Spleen (tissue), 11 donors: Measurements from ENCODE around the gene RAB23. TPM values are rescaled to one million over a fixed set of nuclear protein-coding genes. Genes with fewer than 3 reads are reported as not detected.

Experiments used
- DNase-seq: peaks from one replicate; pipeline ENCODE4 v3.0.0-alpha.2; 2020
- H3K27ac ChIP-seq, 8 donors: fragments of 200-600 bp; sonication (generic) in 7 of 8; 1 replicate in 4 of 8; 2 replicates in 4 of 8; pipeline versions ENCODE4 v1.5.0 to v1.8.0; 2016 to 2021; ENCODE audit warnings: inconsistent platforms in 4 of 8, mild to moderate bottlenecking in 4 of 8, moderate library complexity in 1 of 8
- H3K27me3 ChIP-seq, 7 donors: fragments of 200-600 bp; sonication (generic) in 6 of 7; replicated peaks in 1 of 7; 1 replicate in 4 of 7; 2 replicates in 3 of 7; pipeline versions ENCODE4 v1.5.0 to v1.8.0; 2016 to 2021; ENCODE audit warnings: inconsistent platforms in 3 of 7, mild to moderate bottlenecking in 1 of 7
- H3K36me3 ChIP-seq, 6 donors: fragments of 200-600 bp; sonication (generic) in 5 of 6; 1 replicate in 4 of 6; 2 replicates in 2 of 6; pipeline versions ENCODE4 v1.5.0 to v1.8.0; 2016 to 2021; ENCODE audit warnings: inconsistent platforms in 2 of 6
- H3K4me1 ChIP-seq, 6 donors: fragments of 200-600 bp; sonication (generic) in 5 of 6; 1 replicate in 3 of 6; 2 replicates in 3 of 6; pipeline versions ENCODE4 v1.5.0 to v1.8.0; 2016 to 2021; ENCODE audit warnings: inconsistent platforms in 3 of 6
- H3K4me3 ChIP-seq, 8 donors: fragments of 200-600 bp; sonication (generic) in 7 of 8; 1 replicate in 4 of 8; 2 replicates in 4 of 8; pipeline versions ENCODE4 v1.5.0 to v1.8.0; 2016 to 2021; ENCODE audit warnings: inconsistent platforms in 4 of 8, mild to moderate bottlenecking in 4 of 8, moderate library complexity in 2 of 8
- H3K9me3 ChIP-seq, 8 donors: fragments of 200-600 bp; sonication (generic) in 7 of 8; 1 replicate in 4 of 8; 2 replicates in 4 of 8; pipeline versions ENCODE4 v1.5.0 to v1.8.0; 2016 to 2021; ENCODE audit warnings: inconsistent platforms in 4 of 8
- POLR2A ChIP-seq, 3 donors: fragments of 450-650 bp; IDR thresholded peaks; one replicate each; pipeline ENCODE4 v1.5.1; 2017; ENCODE audit warnings: antibody characterized with exemption in 3 of 3, mild to moderate bottlenecking in 1 of 3
- POLR2AphosphoS5 ChIP-seq, 3 donors: sonication (generic); formaldehyde crosslinking; IDR thresholded peaks; one replicate each; pipeline ENCODE4 v1.5.1; 2017; ENCODE audit warnings: antibody characterized with exemption in 3 of 3
- WGBS, 5 donors: extraction: QIAGEN DNeasy Blood & Tissue Kit in 3 of 5; methylation state at CpG; one replicate each; pipeline versions ENCODE4 v1.1.5 to v1.1.7; 2013 to 2018; 5-methylcytosine and 5-hydroxymethylcytosine counted together
- intact Hi-C: fragments of 100-400 bp; cut with DNase I; formaldehyde crosslinking; loops from one replicate; pipeline ENCODE4 v1.15.0; 2023; ENCODE audit warnings: low total_unique reads
- polyA plus RNA-seq, 3 donors: library from polyadenylated mRNA; stranded (reverse); fragments of 200-250 nt; gene quantifications; one replicate each; pipeline ENCODE4 v1.2.1, GENCODE V29; 2013
- total RNA-seq, 7 donors: library from RNA; depleted of rRNA in 3 of 7; stranded (reverse); fragments of >200 nt in 3 of 7; fragmentation: NEBNext Ultra II Directional in 4 of 7; extraction: Animal tissue kit (Norgen Biotek cat#: 25700) in 4 of 7; gene quantifications; one replicate each; pipeline versions ENCODE4 v1.1.0 to v1.2.1, GENCODE V29; 2016 to 2021
- TF ChIP-seq, protein P1 (sequence below), 11 experiments: fragments of 200-600 bp in 7 of 11; fragments of 450-650 bp in 4 of 11; sonication (generic) in 4 of 11; IDR thresholded peaks in 8 of 11; conservative IDR thresholded peaks in 3 of 11; 1 replicate in 7 of 11; 2 replicates in 4 of 11; pipeline versions ENCODE4 v1.4.0 to v1.8.0; 2016 to 2021; ENCODE audit warnings: antibody characterized with exemption in 11 of 11, inconsistent platforms in 4 of 11, mild to moderate bottlenecking in 1 of 11
- donor health status: healthy with polysubstance abuse.
- donor health status: DM: no; HTN: no; CAD: no; lungs with moderate emphysema.
- donor health status: DM: no; HTN: no; CAD: no.
- donor health status: Bipolar disorder and iron deficiency.
- donor health status: healthy.
- donor health status: DM: no; HTN: no; CAD: no.
- donor health status: DM: yes; HTN: yes; CAD: no.

RAB23 gene
- total and polyA plus RNA-seq, 10 donors = 0.89 to 3.9 (median 2.1) TPM

DNA sequence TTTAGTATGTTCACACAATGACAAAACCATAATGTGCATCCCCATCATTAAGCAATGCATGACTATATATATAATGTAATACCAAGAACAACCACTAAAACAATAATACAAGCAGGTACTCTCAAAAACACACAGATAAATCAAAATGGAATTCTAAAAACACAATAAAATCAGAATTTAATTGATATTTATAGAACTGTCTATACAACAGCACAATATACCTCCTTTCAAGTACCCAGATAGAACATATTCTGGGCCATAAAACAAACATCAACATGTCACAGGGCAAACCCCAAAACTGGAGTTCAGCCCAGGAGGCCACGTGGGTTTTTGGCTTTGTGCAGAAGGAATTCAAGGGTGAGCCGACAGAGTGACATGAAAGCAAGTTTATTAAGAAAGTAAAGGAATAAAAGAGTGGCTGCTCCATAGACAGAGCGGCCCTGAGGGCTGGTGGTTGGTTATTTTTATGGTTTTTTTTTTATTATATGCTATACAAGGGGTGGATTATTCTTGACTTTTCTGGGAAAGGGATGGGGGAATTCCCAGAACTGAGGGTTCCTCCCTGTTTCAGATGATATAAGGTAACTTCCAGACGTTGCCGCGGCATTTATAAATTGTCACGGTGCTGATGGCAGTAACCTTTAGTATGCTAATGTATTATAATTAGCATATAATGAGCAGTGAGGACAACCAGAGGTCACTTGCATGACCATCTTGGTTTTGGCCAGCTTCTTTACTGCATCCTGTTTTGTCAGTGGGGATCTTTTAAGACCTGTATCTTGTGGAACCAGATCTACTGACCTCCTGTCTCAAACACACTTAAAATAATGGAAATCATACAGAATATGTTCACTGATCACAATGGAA lies 5.6 kb downstream of the RAB23 start:
- Histone ChIP-seq H3K36me3 (no peaks in the 10 kb centered on the region), H3K4me1 (peaks cover 0 to 12% (median 5%) of the 10 kb centered on the region in 6 donors), H3K9me3 (no peaks in the 10 kb centered on the region), H3K4me3 (no peak overlapping the region), H3K27me3 (peaks cover 0 to 6% (median 0%) of the 10 kb centered on the region in 7 donors), H3K27ac (no peak overlapping the region)
- intact Hi-C loops = no loop called here
- 81 to 90% (median 89%) methylated on average over 7 of the region's 7 CpGs for WGBS, 5 donors
- TF ChIP-seq, protein P1, sequence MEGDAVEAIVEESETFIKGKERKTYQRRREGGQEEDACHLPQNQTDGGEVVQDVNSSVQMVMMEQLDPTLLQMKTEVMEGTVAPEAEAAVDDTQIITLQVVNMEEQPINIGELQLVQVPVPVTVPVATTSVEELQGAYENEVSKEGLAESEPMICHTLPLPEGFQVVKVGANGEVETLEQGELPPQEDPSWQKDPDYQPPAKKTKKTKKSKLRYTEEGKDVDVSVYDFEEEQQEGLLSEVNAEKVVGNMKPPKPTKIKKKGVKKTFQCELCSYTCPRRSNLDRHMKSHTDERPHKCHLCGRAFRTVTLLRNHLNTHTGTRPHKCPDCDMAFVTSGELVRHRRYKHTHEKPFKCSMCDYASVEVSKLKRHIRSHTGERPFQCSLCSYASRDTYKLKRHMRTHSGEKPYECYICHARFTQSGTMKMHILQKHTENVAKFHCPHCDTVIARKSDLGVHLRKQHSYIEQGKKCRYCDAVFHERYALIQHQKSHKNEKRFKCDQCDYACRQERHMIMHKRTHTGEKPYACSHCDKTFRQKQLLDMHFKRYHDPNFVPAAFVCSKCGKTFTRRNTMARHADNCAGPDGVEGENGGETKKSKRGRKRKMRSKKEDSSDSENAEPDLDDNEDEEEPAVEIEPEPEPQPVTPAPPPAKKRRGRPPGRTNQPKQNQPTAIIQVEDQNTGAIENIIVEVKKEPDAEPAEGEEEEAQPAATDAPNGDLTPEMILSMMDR (IDR thresholded peaks at IDR 0.05 in 8 of 11, conservative IDR thresholded peaks at IDR 0.05 in 3 of 11) = no peak
- no peak for TF ChIP-seq POLR2A (IDR thresholded peaks at IDR 0.05)
- DNase-seq = no peak

DNA sequence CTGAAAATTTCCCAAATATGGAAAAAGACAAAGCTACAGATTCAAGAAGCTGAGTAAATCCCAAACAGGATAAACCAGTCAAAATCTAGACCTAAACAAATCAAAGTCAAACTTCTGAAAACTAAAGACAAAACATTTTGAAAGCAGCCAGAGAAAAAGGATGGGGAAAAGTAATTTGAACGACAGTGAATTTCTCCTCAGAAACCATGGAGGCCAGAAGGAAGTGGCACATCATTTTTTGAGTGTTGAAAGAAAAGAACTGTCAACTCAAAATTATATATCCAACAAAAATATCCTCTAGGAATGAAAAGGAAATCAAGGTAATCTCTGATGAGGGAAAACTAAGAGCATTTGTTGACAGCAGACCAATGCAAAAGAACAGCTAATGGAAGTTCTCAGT lies 6.8 kb downstream of the RAB23 start:
- no peaks in the 10 kb centered on the region for H3K9me3 ChIP-seq
- H3K4me3 ChIP-seq = no peak overlapping the region
- peaks cover 0 to under 1% (median 0%) of the 10 kb centered on the region in 6 donors for H3K4me1 ChIP-seq
- intact Hi-C loops = no loop called here
- H3K27me3 ChIP-seq = no peaks in the 10 kb centered on the region
- no peak for DNase-seq
- TF ChIP-seq, protein P1 (IDR thresholded peaks at IDR 0.05 in 8 of 11, conservative IDR thresholded peaks at IDR 0.05 in 3 of 11) = no peak
- no peak overlapping the region for H3K27ac ChIP-seq
- 90 to 100% (median 93%) methylated on average over 1 of the region's 1 CpG for WGBS, 5 donors
- no peaks in the 10 kb centered on the region for H3K36me3 ChIP-seq

DNA sequence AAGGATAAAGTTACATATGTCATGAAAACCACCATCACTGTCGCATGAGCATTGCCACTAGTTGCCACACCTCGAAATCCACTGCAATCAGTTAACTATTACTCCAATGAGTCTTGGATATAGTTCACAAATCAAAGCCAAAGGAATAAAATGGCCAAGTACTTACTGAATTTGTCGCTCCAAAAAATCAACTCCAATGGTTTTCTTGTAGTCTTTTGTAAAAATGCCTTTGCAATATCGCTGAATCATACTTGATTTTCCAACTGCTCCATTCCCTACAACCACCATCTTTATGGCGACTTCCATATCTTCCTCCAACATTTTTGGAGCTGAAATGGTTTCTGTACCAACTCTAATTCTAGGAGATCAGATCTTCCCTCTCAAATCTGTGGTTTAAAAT lies 12.0 kb downstream of the RAB23 start:
- H3K27me3 ChIP-seq = no peaks in the 10 kb centered on the region
- 95 to 98% (median 97%) methylated on average over 5 of the region's 5 CpGs for WGBS, 5 donors
- no peak overlapping the region for H3K4me3 ChIP-seq
- H3K36me3 ChIP-seq = no peaks in the 10 kb centered on the region
- no peak overlapping the region for H3K27ac ChIP-seq
- no peaks in the 10 kb centered on the region for H3K9me3 ChIP-seq
- intact Hi-C loops = no loop called here
- TF ChIP-seq, protein P1 (IDR thresholded peaks at IDR 0.05 in 8 of 11, conservative IDR thresholded peaks at IDR 0.05 in 3 of 11) = no peak
- no peak for TF ChIP-seq POLR2AphosphoS5 (IDR thresholded peaks at IDR 0.05)
- no peak for TF ChIP-seq POLR2A (IDR thresholded peaks at IDR 0.05)
- H3K4me1 ChIP-seq = no peaks in the 10 kb centered on the region
- no peak for DNase-seq

DNA sequence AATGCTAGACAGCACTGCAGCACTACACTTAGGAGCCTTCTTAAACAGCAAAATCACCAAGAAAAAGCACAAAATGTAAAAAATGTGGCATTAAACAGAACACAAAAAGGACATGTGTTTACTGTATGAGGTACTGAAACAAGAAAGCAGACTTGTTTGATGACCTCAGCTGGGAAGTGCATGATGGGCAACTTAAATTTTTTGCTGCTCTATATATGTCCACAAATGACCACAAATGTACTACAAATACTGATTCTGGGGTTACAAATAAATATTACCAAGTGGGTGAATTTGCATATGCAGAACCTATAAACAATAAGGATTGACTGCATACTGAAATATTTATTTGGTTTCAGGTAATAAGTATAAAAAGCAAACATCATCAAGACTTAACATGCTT lies 13.1 kb downstream of the RAB23 start:
- TF ChIP-seq POLR2A (IDR thresholded peaks at IDR 0.05) (no peak), POLR2AphosphoS5 (IDR thresholded peaks at IDR 0.05) (no peak)
- DNase-seq = no peak
- no peak overlapping the region for H3K4me3 ChIP-seq
- H3K27me3 ChIP-seq = no peaks in the 10 kb centered on the region
- no peaks in the 10 kb centered on the region for H3K36me3 ChIP-seq
- no peaks in the 10 kb centered on the region for H3K4me1 ChIP-seq
- intact Hi-C loops = no loop called here
- H3K27ac ChIP-seq = no peak overlapping the region
- H3K9me3 ChIP-seq = no peaks in the 10 kb centered on the region
